ENCODE results near the gene C3orf70.

- no peak for TF ChIP-seq CTCF (IDR thresholded peaks at IDR 0.05)
- no peak for TF ChIP-seq POLR2A (IDR thresholded peaks at IDR 0.05)
Measured at GRCh38 chr3:185114756-185115155, 38.1 kb downstream of the C3orf70 start.
